AML-193 (cell line): ENCODE results near the gene CD93.
A peak's percentile ranks its signal among the peaks of the same experiment; 100 is the strongest.

ENCODE experiments used
- DNase-seq, 2 experiments: peaks; one replicate each; lab custom pipeline; 2025; lab: John Stamatoyannopoulos, UW

CD93 gene

GRCh38 chr20:23086056-23086566, at the start of gene CD93:
Gene CD93, minus strand, starts transcription at chr20:23086324. Its CDS starts 132 bp downstream, at chr20:23086192.
- peak; percentile 82 to 84 for DNase-seq

GRCh38 chr20:23133560-23133998, 47.5 kb upstream of the CD93 start:
- DNase-seq = no peak

- no peak for DNase-seq
Observed at GRCh38 chr20:23132930-23133559, 46.9 kb upstream of the CD93 start.

GRCh38 chr20:23132293-23132929, 46.3 kb upstream of the CD93 start:
- DNase-seq = no peak

GRCh38 chr20:23131766-23132165, 45.6 kb upstream of the CD93 start:
- DNase-seq = no peak

- DNase-seq = no peak
Observed at GRCh38 chr20:23130622-23131140, 44.6 kb upstream of the CD93 start.

- no peak for DNase-seq
Observed at GRCh38 chr20:23129891-23130621, 43.9 kb upstream of the CD93 start.

- no peak for DNase-seq
Observed at GRCh38 chr20:23129266-23129665, 43.1 kb upstream of the CD93 start.

- DNase-seq = no peak
Observed at GRCh38 chr20:23128461-23129125, 42.5 kb upstream of the CD93 start.

- no peak for DNase-seq
Observed at GRCh38 chr20:23127506-23128279, 41.6 kb upstream of the CD93 start.

GRCh38 chr20:23126281-23127061, 40.3 kb upstream of the CD93 start:
- peak; percentile 67 to 71 for DNase-seq

GRCh38 chr20:23125625-23126191, 39.6 kb upstream of the CD93 start:
- peak; percentile 98 to 99 for DNase-seq

- DNase-seq = no peak
Observed at GRCh38 chr20:23125159-23125558, 39.0 kb upstream of the CD93 start.

- no peak for DNase-seq
Observed at GRCh38 chr20:23123886-23124285, 37.8 kb upstream of the CD93 start.

GRCh38 chr20:23122796-23123655, 36.9 kb upstream of the CD93 start:
- DNase-seq = no peak

- no peak for DNase-seq
Observed at GRCh38 chr20:23122321-23122720, 36.2 kb upstream of the CD93 start.

GRCh38 chr20:23121751-23122320, 35.7 kb upstream of the CD93 start:
- DNase-seq = no peak

- no peak for DNase-seq
Observed at GRCh38 chr20:23120936-23121750, 35.0 kb upstream of the CD93 start.
